B cell (primary cell): ENCODE measurements around the gene FKBP6.

Source experiments
- CTCF ChIP-seq: fragments of 200-600 bp; IDR thresholded peaks from one replicate; pipeline ENCODE4 v1.8.0; 2022; ENCODE audit warnings: antibody characterized with exemption, mild to moderate bottlenecking
- EZH2 ChIP-seq: IDR thresholded peaks from 2 replicates; pipeline ENCODE4 v1.6.1; 2012; ENCODE audit warnings: borderline replicate concordance, low read depth, mild to moderate bottlenecking, moderate library complexity, low read length; ENCODE audit not compliant: insufficient read depth, poor library complexity, severe bottlenecking

- no peak for TF ChIP-seq CTCF
- TF ChIP-seq EZH2 = no peak
Measured at GRCh38 chr7:73354196-73354595, 26.2 kb downstream of the FKBP6 start.
